IMR-90 (cell line): ENCODE results near the gene EMC8. TPM values are rescaled to one million over a fixed set of nuclear protein-coding genes. Genes with fewer than 3 reads are reported as not detected.

ENCODE experiments used
- ATAC-seq: fragments of 200-7000 bp; cut with Tn5 transposase; 2 replicates; pipeline ENCODE4 v1.9.1; 2020; ENCODE audit warnings: low read depth, mild to moderate bottlenecking, moderate library complexity
- BruUV-seq: library from RNA; stranded (reverse); fragments of 400-500 nt; replicated peaks from 2 replicates; lab custom pipeline; 2021; lab: Mats Ljungman, UMichigan
- CTCF ChIA-PET: fragments of 300-600 bp; formaldehyde crosslinking; extraction: SDS; loops from one replicate; lab custom pipeline; 2021; ENCODE audit warnings: antibody characterized with exemption; lab: Yijun Ruan, JAX
- POLR2A ChIA-PET: fragments of 300-600 bp; sonication (Branson Sonifier 250); formaldehyde crosslinking; loops from one replicate; lab custom pipeline; 2022; ENCODE audit warnings: antibody characterized with exemption; ENCODE audit not compliant: unreplicated experiment; lab: Charles Lee
- DNase-seq: peaks from one replicate; pipeline ENCODE4 v3.0.0; 2013
- H2AFZ ChIP-seq: replicated peaks from 2 replicates; pipeline ENCODE3; 2013; ENCODE audit warnings: low read length, mild to moderate bottlenecking; ENCODE audit not compliant: poor library complexity
- H2AK5ac ChIP-seq: 2 replicates; pipeline ENCODE4 v1.6.1; 2013; ENCODE audit warnings: low read depth, low read length, inconsistent platforms
- H2AK9ac ChIP-seq: replicated peaks from 2 replicates; pipeline ENCODE3; 2013; ENCODE audit warnings: mild to moderate bottlenecking, low read depth, low read length, moderate library complexity; ENCODE audit not compliant: poor library complexity
- H2BK120ac ChIP-seq: 2 replicates; pipeline ENCODE4 v1.6.1; 2013; ENCODE audit warnings: low read depth, low read length, inconsistent platforms
- H2BK15ac ChIP-seq: 3 replicates; pipeline ENCODE4 v1.6.1; 2013; ENCODE audit warnings: low read depth, low read length, inconsistent platforms
- H2BK20ac ChIP-seq: 2 replicates; pipeline ENCODE4 v1.6.1; 2013; ENCODE audit warnings: low read depth, mild to moderate bottlenecking, inconsistent platforms, low read length, moderate library complexity
- H2BK5ac ChIP-seq: 2 replicates; pipeline ENCODE4 v1.6.1; 2013; ENCODE audit warnings: mild to moderate bottlenecking, low read depth, low read length, inconsistent platforms; ENCODE audit not compliant: poor library complexity, severe bottlenecking
- H3K14ac ChIP-seq: replicated peaks from 2 replicates; pipeline ENCODE4 v1.6.1; 2013; ENCODE audit warnings: low read depth, low read length, inconsistent platforms
- H3K18ac ChIP-seq: 2 replicates; pipeline ENCODE4 v1.6.1; 2013; ENCODE audit warnings: low read depth, low read length, control low read depth
- H3K23ac ChIP-seq: 2 replicates; pipeline ENCODE4 v1.6.1; 2013; ENCODE audit warnings: low read depth, low read length, inconsistent platforms
- H3K27ac ChIP-seq: 2 replicates; pipeline ENCODE4 v1.5.1; 2013; ENCODE audit warnings: mild to moderate bottlenecking, control low read depth, low read length; ENCODE audit not compliant: insufficient read depth
- H3K27me3 ChIP-seq: 2 replicates; pipeline ENCODE4 v1.6.1; 2013; ENCODE audit warnings: low read length; ENCODE audit not compliant: control insufficient read depth, insufficient read depth
- H3K36me3 ChIP-seq: 2 replicates; pipeline ENCODE4 v1.6.1; 2013; ENCODE audit warnings: low read length, mixed read lengths; ENCODE audit not compliant: control insufficient read depth, insufficient read depth
- H3K4ac ChIP-seq: 2 replicates; pipeline ENCODE4 v1.6.1; 2013; ENCODE audit warnings: low read depth, low read length, inconsistent platforms
- H3K4me1 ChIP-seq: 2 replicates; pipeline ENCODE4 v1.6.1; 2013; ENCODE audit warnings: low read length, mixed read lengths; ENCODE audit not compliant: control insufficient read depth, insufficient read depth
- H3K4me2 ChIP-seq: 2 replicates; pipeline ENCODE4 v1.6.1; 2013; ENCODE audit warnings: low read depth, mild to moderate bottlenecking, control low read depth, low read length, moderate library complexity
- H3K4me3 ChIP-seq: 2 replicates; pipeline ENCODE4 v1.5.1; 2013; ENCODE audit warnings: low read depth, mild to moderate bottlenecking, control low read depth, low read length, moderate library complexity; ENCODE audit not compliant: insufficient read depth
- H3K56ac ChIP-seq: 2 replicates; pipeline ENCODE4 v1.6.1; 2013; ENCODE audit warnings: low read length, inconsistent platforms; ENCODE audit not compliant: insufficient read depth; ENCODE audit errors: extremely low read depth
- H3K79me1 ChIP-seq, 2 experiments: 2 replicates each; pipeline ENCODE4 v1.6.1; 2013; ENCODE audit warnings: low read length in 2 of 2, inconsistent platforms in 1 of 2, low read depth in 1 of 2
- H3K9ac ChIP-seq: 2 replicates; pipeline ENCODE4 v1.6.1; 2013; ENCODE audit warnings: low read depth, low read length, control low read depth
- H3K9me1 ChIP-seq: 2 replicates; pipeline ENCODE4 v1.6.1; 2013; ENCODE audit warnings: low read length, inconsistent platforms; ENCODE audit not compliant: insufficient read depth
- H3K9me3 ChIP-seq: 2 replicates; pipeline ENCODE4 v1.6.1; 2013; ENCODE audit warnings: low read length; ENCODE audit not compliant: control insufficient read depth, insufficient read depth
- H4K20me1 ChIP-seq: 2 replicates; pipeline ENCODE4 v1.6.1; 2013; ENCODE audit warnings: low read length, inconsistent platforms; ENCODE audit not compliant: insufficient read depth
- H4K5ac ChIP-seq: 2 replicates; pipeline ENCODE4 v1.6.1; 2013; ENCODE audit warnings: mild to moderate bottlenecking, low read depth, low read length, control low read depth
- H4K8ac ChIP-seq, 2 experiments: 2 replicates each; pipeline ENCODE4 v1.6.1; 2013; ENCODE audit warnings: low read depth in 2 of 2, low read length in 2 of 2, control low read depth in 1 of 2, inconsistent platforms in 1 of 2
- H4K91ac ChIP-seq: 2 replicates; pipeline ENCODE4 v1.6.1; 2013; ENCODE audit warnings: low read depth, low read length, inconsistent platforms; ENCODE audit not compliant: insufficient read depth
- BHLHE40 ChIP-seq: fragments of 150-350 bp; IDR thresholded peaks from 2 replicates; pipeline ENCODE4 v1.6.1; 2016; ENCODE audit warnings: mild to moderate bottlenecking, low read depth, low read length
- ELK1 ChIP-seq: fragments of 150-350 bp; IDR thresholded peaks from 2 replicates; pipeline ENCODE4 v1.6.1; 2016; ENCODE audit warnings: low read depth, mild to moderate bottlenecking, low read length, moderate library complexity, borderline replicate concordance
- MAFK ChIP-seq: IDR thresholded peaks from 2 replicates; pipeline ENCODE4 v1.6.1; 2012; ENCODE audit warnings: low read depth, low read length, improper control_type of control experiment
- MAZ ChIP-seq: IDR thresholded peaks from 2 replicates; pipeline ENCODE4 v1.6.1; 2012; ENCODE audit warnings: low read depth, mild to moderate bottlenecking, low read length, improper control_type of control experiment, moderate library complexity, borderline replicate concordance
- POLR2A ChIP-seq: IDR thresholded peaks from 2 replicates; pipeline ENCODE4 v1.6.1; 2012; ENCODE audit warnings: mild to moderate bottlenecking, low read depth, low read length
- RAD21 ChIP-seq: IDR thresholded peaks from 2 replicates; pipeline ENCODE4 v1.6.1; 2012; ENCODE audit warnings: low read length, improper control_type of control experiment
- RCOR1 ChIP-seq: IDR thresholded peaks from 2 replicates; pipeline ENCODE4 v1.6.1; 2012; ENCODE audit warnings: mild to moderate bottlenecking, low read length, improper control_type of control experiment; ENCODE audit not compliant: insufficient replicate concordance
- WGBS, 2 experiments: methylation state at CpG; one replicate each; pipeline versions ENCODE4 v1.1.5 to v1.1.7; 2013; ENCODE audit warnings: missing lambda C conversion rate in 2 of 2; ENCODE audit not compliant: insufficient read length in 1 of 2; ENCODE audit errors: extremely low coverage in 2 of 2; 5-methylcytosine and 5-hydroxymethylcytosine counted together
- dilution Hi-C: fragments of 300-500 bp; cut with HindIII; formaldehyde crosslinking; loops from one replicate; pipeline ENCODE4 v1.14.3; 2018; ENCODE audit warnings: low sequenced_read_pairs; ENCODE audit not compliant: unreplicated experiment
- in situ Hi-C: fragments of 300-500 bp; cut with MboI; formaldehyde crosslinking; loops from 3 replicates; pipeline ENCODE4 v1.14.3; 2019; ENCODE audit warnings: low sequenced_read_pairs, inconsistent platforms, mixed read lengths
- intact Hi-C: fragments of 100-400 bp; cut with micrococcal nuclease; formaldehyde crosslinking; loops from 2 replicates; pipeline ENCODE4 v1.10.0; 2022
- polyA plus RNA-seq, 3 experiments: library from polyadenylated mRNA; depleted of rRNA; stranded (reverse); fragments of >200 nt; gene quantifications; 2 replicates each; pipeline ENCODE4 v1.2.3, GENCODE V29; 2012; ENCODE audit warnings: low replicate concordance in 1 of 3
- total RNA-seq: library from RNA; depleted of rRNA; stranded (reverse); fragments of >200 nt; gene quantifications from 2 replicates; pipeline ENCODE4 v1.2.3, GENCODE V29; 2012
- TF ChIP-seq, protein P1 (sequence below): conservative IDR thresholded peaks from 2 replicates; pipeline ENCODE4 v1.5.1; 2012; ENCODE audit warnings: mild to moderate bottlenecking, low read depth, low read length, improper control_type of control experiment

EMC8 gene
- total and polyA plus RNA-seq, 2 of the 4 experiments (the other 2 are of a cell fraction), result 23.7 to 48.9 TPM

GRCh38 chr16:85794696-85795095 is 4.6 kb downstream of the EMC8 start:
- H3K4me2 ChIP-seq, result no peak overlapping the region
- H3K4me1 ChIP-seq, result no peaks in the 10 kb centered on the region; the same call in 1 of the 2 replicates
- H4K20me1 ChIP-seq, result peaks cover 83% of the 10 kb centered on the region
- H2AFZ ChIP-seq, result no peak overlapping the region
- H3K18ac ChIP-seq, result no peak overlapping the region
- no peak overlapping the region for H4K5ac ChIP-seq
- no peak overlapping the region for H3K23ac ChIP-seq
- intact Hi-C loops (loop anchor here (5.0 kb wide), 2 partner anchors 42 to 117 kb away; partner anchors contain the start of gene C16orf74), dilution Hi-C loops (no loop called here), in situ Hi-C loops (no loop called here)
- no peak overlapping the region for H3K27ac ChIP-seq
- no peaks in the 10 kb centered on the region for H3K27me3 ChIP-seq
- peaks cover 37% of the 10 kb centered on the region for H3K36me3 ChIP-seq
- H3K79me1 ChIP-seq, result peaks cover 44 to 80% of the 10 kb centered on the region in 2 experiments
- TF ChIP-seq POLR2A (no peak), BHLHE40 (no peak), ELK1 (no peak), RCOR1 (no peak), MAZ (no peak), RAD21 (no peak), MAFK (no peak)
- TF ChIP-seq, protein P1, sequence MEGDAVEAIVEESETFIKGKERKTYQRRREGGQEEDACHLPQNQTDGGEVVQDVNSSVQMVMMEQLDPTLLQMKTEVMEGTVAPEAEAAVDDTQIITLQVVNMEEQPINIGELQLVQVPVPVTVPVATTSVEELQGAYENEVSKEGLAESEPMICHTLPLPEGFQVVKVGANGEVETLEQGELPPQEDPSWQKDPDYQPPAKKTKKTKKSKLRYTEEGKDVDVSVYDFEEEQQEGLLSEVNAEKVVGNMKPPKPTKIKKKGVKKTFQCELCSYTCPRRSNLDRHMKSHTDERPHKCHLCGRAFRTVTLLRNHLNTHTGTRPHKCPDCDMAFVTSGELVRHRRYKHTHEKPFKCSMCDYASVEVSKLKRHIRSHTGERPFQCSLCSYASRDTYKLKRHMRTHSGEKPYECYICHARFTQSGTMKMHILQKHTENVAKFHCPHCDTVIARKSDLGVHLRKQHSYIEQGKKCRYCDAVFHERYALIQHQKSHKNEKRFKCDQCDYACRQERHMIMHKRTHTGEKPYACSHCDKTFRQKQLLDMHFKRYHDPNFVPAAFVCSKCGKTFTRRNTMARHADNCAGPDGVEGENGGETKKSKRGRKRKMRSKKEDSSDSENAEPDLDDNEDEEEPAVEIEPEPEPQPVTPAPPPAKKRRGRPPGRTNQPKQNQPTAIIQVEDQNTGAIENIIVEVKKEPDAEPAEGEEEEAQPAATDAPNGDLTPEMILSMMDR, result no peak
- WGBS, 2 experiments, result no CpG with 5 or more reads among the region's 8 CpGs
- no peak overlapping the region for H3K4ac ChIP-seq
- peaks cover 13% of the 10 kb centered on the region; the same call in 1 of the 2 replicates for H3K9me1 ChIP-seq
- no peak overlapping the region for H2BK120ac ChIP-seq
- H2BK20ac ChIP-seq, result no peak overlapping the region
- no peak overlapping the region for H3K4me3 ChIP-seq
- no peak overlapping the region for H2AK9ac ChIP-seq
- H2BK15ac ChIP-seq, result no peak overlapping the region
- no peak overlapping the region for H2BK5ac ChIP-seq
- no TSS peak for BruUV-seq
- CTCF ChIA-PET, result no interaction called here
- H3K56ac ChIP-seq, result no peak overlapping the region
- DNase-seq, result no peak
- no peak overlapping the region for H2AK5ac ChIP-seq
- no peak for ATAC-seq
- no peak overlapping the region for H4K91ac ChIP-seq
- no peak overlapping the region for H4K8ac ChIP-seq
- POLR2A ChIA-PET, result no interaction called here
- H3K9me3 ChIP-seq, result no peaks in the 10 kb centered on the region
- H3K14ac ChIP-seq, result no peak overlapping the region
- no peak overlapping the region for H3K9ac ChIP-seq
